ENCODE results near the gene YAP1.

YAP1 gene

GRCh38 chr11:102143867-102144266 lies 33.6 kb downstream of the YAP1 start:
- Histone ChIP-seq H3K9me2 (replicated peaks; ENCODE audit: insufficient read depth, low read length) (no peaks in the 10 kb centered on the region), H3K4me3 (ENCODE audit: low read length) (no peak overlapping the region), H3K9me3 (replicated peaks; ENCODE audit: insufficient read depth, low read length) (no peaks in the 10 kb centered on the region), H4K20me1 (ENCODE audit: insufficient read depth, low read length) (no peaks in the 10 kb centered on the region), H3K27ac (ENCODE audit: low read length) (no peak overlapping the region), H3K4me1 (ENCODE audit: low read length) (no peaks in the 10 kb centered on the region), H3K27me3 (replicated peaks; ENCODE audit: insufficient read depth, low read length) (no peaks in the 10 kb centered on the region), H3K79me2 (ENCODE audit: low read length) (no peaks in the 10 kb centered on the region), H3K36me3 (replicated peaks; ENCODE audit: insufficient read depth, low read length) (no peaks in the 10 kb centered on the region), H2AFZ (ENCODE audit: low read length) (no peak overlapping the region), H3F3A (ENCODE audit: insufficient read depth, low read length) (no peaks in the 10 kb centered on the region), H3K4me2 (ENCODE audit: low read depth, low read length) (no peak overlapping the region), H3K9ac (ENCODE audit: low read length) (no peak overlapping the region)
- TF ChIP-seq EZH2 (optimal IDR thresholded peaks at IDR 0.05; ENCODE audit: low read depth, low read length) (no peak), EZH2phosphoT487 (IDR thresholded peaks at IDR 0.05; ENCODE audit: low read length) (no peak)
- TF ChIP-seq, protein P1, sequence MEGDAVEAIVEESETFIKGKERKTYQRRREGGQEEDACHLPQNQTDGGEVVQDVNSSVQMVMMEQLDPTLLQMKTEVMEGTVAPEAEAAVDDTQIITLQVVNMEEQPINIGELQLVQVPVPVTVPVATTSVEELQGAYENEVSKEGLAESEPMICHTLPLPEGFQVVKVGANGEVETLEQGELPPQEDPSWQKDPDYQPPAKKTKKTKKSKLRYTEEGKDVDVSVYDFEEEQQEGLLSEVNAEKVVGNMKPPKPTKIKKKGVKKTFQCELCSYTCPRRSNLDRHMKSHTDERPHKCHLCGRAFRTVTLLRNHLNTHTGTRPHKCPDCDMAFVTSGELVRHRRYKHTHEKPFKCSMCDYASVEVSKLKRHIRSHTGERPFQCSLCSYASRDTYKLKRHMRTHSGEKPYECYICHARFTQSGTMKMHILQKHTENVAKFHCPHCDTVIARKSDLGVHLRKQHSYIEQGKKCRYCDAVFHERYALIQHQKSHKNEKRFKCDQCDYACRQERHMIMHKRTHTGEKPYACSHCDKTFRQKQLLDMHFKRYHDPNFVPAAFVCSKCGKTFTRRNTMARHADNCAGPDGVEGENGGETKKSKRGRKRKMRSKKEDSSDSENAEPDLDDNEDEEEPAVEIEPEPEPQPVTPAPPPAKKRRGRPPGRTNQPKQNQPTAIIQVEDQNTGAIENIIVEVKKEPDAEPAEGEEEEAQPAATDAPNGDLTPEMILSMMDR (IDR thresholded peaks at IDR 0.05; ENCODE audit: low read length): no peak
- DNase-seq: no peak

GRCh38 chr11:102144357-102145355 lies 34.4 kb downstream of the YAP1 start:
- Histone ChIP-seq H3K27ac (ENCODE audit: low read length) (no peak overlapping the region), H3K9me2 (replicated peaks; ENCODE audit: insufficient read depth, low read length) (no peaks in the 10 kb centered on the region), H3K4me1 (ENCODE audit: low read length) (no peaks in the 10 kb centered on the region), H3K4me3 (ENCODE audit: low read length) (no peak overlapping the region), H2AFZ (ENCODE audit: low read length) (no peak overlapping the region), H3F3A (ENCODE audit: insufficient read depth, low read length) (no peaks in the 10 kb centered on the region), H3K36me3 (replicated peaks; ENCODE audit: insufficient read depth, low read length) (no peaks in the 10 kb centered on the region), H3K79me2 (ENCODE audit: low read length) (no peaks in the 10 kb centered on the region), H3K27me3 (replicated peaks; ENCODE audit: insufficient read depth, low read length) (no peaks in the 10 kb centered on the region), H3K9me3 (replicated peaks; ENCODE audit: insufficient read depth, low read length) (no peaks in the 10 kb centered on the region), H3K9ac (ENCODE audit: low read length) (no peak overlapping the region), H4K20me1 (ENCODE audit: insufficient read depth, low read length) (no peaks in the 10 kb centered on the region), H3K4me2 (ENCODE audit: low read depth, low read length) (no peak overlapping the region)
- DNase-seq: no peak
- TF ChIP-seq EZH2phosphoT487 (IDR thresholded peaks at IDR 0.05; ENCODE audit: low read length) (no peak), EZH2 (optimal IDR thresholded peaks at IDR 0.05; ENCODE audit: low read depth, low read length) (no peak)
- TF ChIP-seq, protein P1 (IDR thresholded peaks at IDR 0.05; ENCODE audit: low read length): no peak

GRCh38 chr11:102147015-102147414 lies 36.8 kb downstream of the YAP1 start:
- Histone ChIP-seq H3K9me3 (replicated peaks; ENCODE audit: insufficient read depth, low read length) (no peaks in the 10 kb centered on the region), H3K9me2 (replicated peaks; ENCODE audit: insufficient read depth, low read length) (no peaks in the 10 kb centered on the region), H3K79me2 (ENCODE audit: low read length) (no peaks in the 10 kb centered on the region), H3K36me3 (replicated peaks; ENCODE audit: insufficient read depth, low read length) (no peaks in the 10 kb centered on the region), H4K20me1 (ENCODE audit: insufficient read depth, low read length) (no peaks in the 10 kb centered on the region), H2AFZ (ENCODE audit: low read length) (no peak overlapping the region), H3K27ac (ENCODE audit: low read length) (no peak overlapping the region), H3K4me2 (ENCODE audit: low read depth, low read length) (no peak overlapping the region), H3K9ac (ENCODE audit: low read length) (no peak overlapping the region), H3F3A (ENCODE audit: insufficient read depth, low read length) (no peaks in the 10 kb centered on the region), H3K4me3 (ENCODE audit: low read length) (no peak overlapping the region), H3K27me3 (replicated peaks; ENCODE audit: insufficient read depth, low read length) (no peaks in the 10 kb centered on the region), H3K4me1 (ENCODE audit: low read length) (no peaks in the 10 kb centered on the region)
- TF ChIP-seq, protein P1 (IDR thresholded peaks at IDR 0.05; ENCODE audit: low read length): no peak
- TF ChIP-seq EZH2 (optimal IDR thresholded peaks at IDR 0.05; ENCODE audit: low read depth, low read length): no peak
- no peak for TF ChIP-seq EZH2phosphoT487 (IDR thresholded peaks at IDR 0.05; ENCODE audit: low read length)
- DNase-seq: no peak

Data from MM.1S (cell line).